CD4-positive, alpha-beta T cell treated with Interleukin-4 for 4 hours (primary cell): ENCODE results near the gene KIF9.
"Not testable (repeated sequence)": the region's sequence is repeated elsewhere in the genome, so short reads cannot be mapped to it uniquely, and the experiment has no call there.

Experiments
- DNase-seq: peaks from one replicate; pipeline ENCODE4 v3.0.0-alpha.2; 2020

Gene KIF9

GRCh38 chr3:47282424-47283192, at the start of gene KIF9, which contains the start of gene KLHL18:
TSS of gene KIF9 (minus strand) at chr3:47282799. CDS start at chr3:47277374, 5,425 bp downstream.
TSS of gene KLHL18 (plus strand) at chr3:47282944. CDS start at chr3:47282966, 22 bp downstream.
- DNase-seq: peak; percentile 98

- DNase-seq: peak; percentile 49
Measured at GRCh38 chr3:47324278-47324865, 41.8 kb upstream of the KIF9 start.

- DNase-seq: no peak
Measured at GRCh38 chr3:47323431-47324277, 41.1 kb upstream of the KIF9 start.

- DNase-seq: no peak
Measured at GRCh38 chr3:47319956-47320355, 37.4 kb upstream of the KIF9 start.

- DNase-seq: no peak
Measured at GRCh38 chr3:47318916-47319315, 36.3 kb upstream of the KIF9 start.

- not testable (repeated sequence) for DNase-seq
Measured at GRCh38 chr3:47316151-47316550, 33.6 kb upstream of the KIF9 start.

GRCh38 chr3:47315069-47315647, 32.6 kb upstream of the KIF9 start:
- no peak for DNase-seq

- DNase-seq: no peak
Measured at GRCh38 chr3:47314056-47314764, 31.6 kb upstream of the KIF9 start.

- no peak for DNase-seq
Measured at GRCh38 chr3:47313341-47314055, 30.9 kb upstream of the KIF9 start.

GRCh38 chr3:47310391-47310790, 27.8 kb upstream of the KIF9 start:
- no peak for DNase-seq

- not testable (repeated sequence) for DNase-seq
Measured at GRCh38 chr3:47309231-47309630, 26.6 kb upstream of the KIF9 start.

- no peak for DNase-seq
Measured at GRCh38 chr3:47306022-47306421, 23.4 kb upstream of the KIF9 start.

GRCh38 chr3:47301456-47301855, 18.9 kb upstream of the KIF9 start:
- no peak for DNase-seq

GRCh38 chr3:47299381-47300318, 17.1 kb upstream of the KIF9 start:
- no peak for DNase-seq

- DNase-seq: no peak
Measured at GRCh38 chr3:47298439-47298838, 15.8 kb upstream of the KIF9 start.

GRCh38 chr3:47296562-47297302, 14.1 kb upstream of the KIF9 start:
- no peak for DNase-seq

- DNase-seq: no peak
Measured at GRCh38 chr3:47295976-47296375, 13.4 kb upstream of the KIF9 start.

GRCh38 chr3:47295322-47295721, 12.7 kb upstream of the KIF9 start:
- DNase-seq: no peak

GRCh38 chr3:47294392-47294791, 11.8 kb upstream of the KIF9 start:
- no peak for DNase-seq

- DNase-seq: no peak
Measured at GRCh38 chr3:47293822-47294221, 11.2 kb upstream of the KIF9 start.
